Measurements from ENCODE around the gene PPP1R3E. TPM values are rescaled to one million over a fixed set of nuclear protein-coding genes. Genes with fewer than 3 reads are reported as not detected.

The PPP1R3E gene
- total and polyA plus RNA-seq, 2 of the 13 experiments (the other 11 are each of a cell fraction or from before 2014, with no cell fraction given) = 16.5 to 26.5 TPM

- TF ChIP-seq PBX3 (CRISPR knock-in tag; IDR thresholded peaks at IDR 0.05; ENCODE audit: borderline replicate concordance) (peak; percentile 99), ZSCAN21 (CRISPR knock-in tag; IDR thresholded peaks at IDR 0.05; ENCODE audit: borderline replicate concordance) (no peak; the same call in 1 of the 2 replicates), HOXA7 (CRISPR knock-in tag; IDR thresholded peaks at IDR 0.05) (no peak), ZNF33B (CRISPR knock-in tag; IDR thresholded peaks at IDR 0.05) (peak; percentile 65; the same call in 1 of the 2 replicates), IRF1 (CRISPR knock-in tag; IDR thresholded peaks at IDR 0.05; ENCODE audit: low read depth) (peak; percentile 25; the same call in 1 of the 2 replicates), AGO2 (optimal IDR thresholded peaks at IDR 0.05; ENCODE audit: low read depth, low read length) (peak; percentile 95), ZNF550 (CRISPR knock-in tag; IDR thresholded peaks at IDR 0.05; ENCODE audit: borderline replicate concordance) (peak; percentile 94; the same call in 1 of the 2 replicates), ZHX2 (IDR thresholded peaks at IDR 0.05; ENCODE audit: low read depth) (peak; percentile 96), ZHX2 (CRISPR knock-in tag; IDR thresholded peaks at IDR 0.05; ENCODE audit: borderline replicate concordance) (peak; percentile 32; the same call in 1 of the 2 replicates), HCFC1 (IDR thresholded peaks at IDR 0.05; ENCODE audit: low read depth, low read length) (peak; percentile 40; the same call in 1 of the 2 replicates), KDM1A (CRISPR knock-in tag; IDR thresholded peaks at IDR 0.05) (peak; percentile 7; the same call in 1 of the 2 replicates), SRSF1 (optimal IDR thresholded peaks at IDR 0.05; ENCODE audit: low read depth, low read length) (peak; percentile 76), HDAC6 (IDR thresholded peaks at IDR 0.05; ENCODE audit: low read depth, low read length) (no peak), ZNF136 (CRISPR knock-in tag; IDR thresholded peaks at IDR 0.05; ENCODE audit: low read depth) (peak; percentile 100), SOX13 (IDR thresholded peaks at IDR 0.05) (0 out of 2 replicates have a peak, but pooled peaks have one; percentile 2), SOX13 (CRISPR knock-in tag; conservative IDR thresholded peaks at IDR 0.05 in 1 of 2, IDR thresholded peaks at IDR 0.05 in 1 of 2) (peak in 1 of 2 experiments; percentile 40; a peak in 1 of 4 replicates)
- TF ChIP-seq, protein P1, sequence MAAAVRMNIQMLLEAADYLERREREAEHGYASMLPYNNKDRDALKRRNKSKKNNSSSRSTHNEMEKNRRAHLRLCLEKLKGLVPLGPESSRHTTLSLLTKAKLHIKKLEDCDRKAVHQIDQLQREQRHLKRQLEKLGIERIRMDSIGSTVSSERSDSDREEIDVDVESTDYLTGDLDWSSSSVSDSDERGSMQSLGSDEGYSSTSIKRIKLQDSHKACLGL (CRISPR knock-in tag; IDR thresholded peaks at IDR 0.05) = peak; percentile 82; the same call in 1 of the 2 replicates
These were observed 18.2 kb upstream of the PPP1R3E start, which contains the start of gene PABPN1 (continued) for GRCh38 chr14:23320584-23321571.
